H7 (cell line): ENCODE data around the gene PKLR. TPM values are rescaled to one million over a fixed set of nuclear protein-coding genes. Genes with fewer than 3 reads are reported as not detected.

Experiments
- DNase-seq: peaks from one replicate; pipeline ENCODE4 v3.0.0; 2012
- H3K27me3 ChIP-seq: 2 replicates; pipeline ENCODE4 v1.6.0; 2011; ENCODE audit warnings: mild to moderate bottlenecking, low read length; ENCODE audit not compliant: control insufficient read depth, insufficient read depth
- H3K36me3 ChIP-seq: replicated peaks from 2 replicates; pipeline ENCODE4 v1.5.1; 2011; ENCODE audit warnings: low read length; ENCODE audit not compliant: control insufficient read depth, insufficient read depth
- H3K4me3 ChIP-seq: 2 replicates; pipeline ENCODE4 v1.5.1; 2011; ENCODE audit warnings: low read depth, mild to moderate bottlenecking, control low read depth, low read length, moderate library complexity; ENCODE audit not compliant: insufficient read depth
- total RNA-seq: library from RNA; depleted of rRNA; stranded (reverse); fragments of >200 nt; shearing (Covaris generic); gene quantifications from 2 replicates; pipeline ENCODE4 v1.2.3, GENCODE V29; 2014

PKLR gene
- total RNA-seq, 1 experiment from 2014 or later = 2.2 TPM

GRCh38 chr1:155282488-155283091, 18.6 kb downstream of the PKLR start:
- no peak for DNase-seq
- H3K27me3 ChIP-seq = peaks cover 3% of the 10 kb centered on the region; the same call in 1 of the 2 replicates
- no peak overlapping the region for H3K4me3 ChIP-seq
- no peaks in the 10 kb centered on the region for H3K36me3 ChIP-seq

- no peak for DNase-seq
- H3K4me3 ChIP-seq = no peak overlapping the region
- H3K36me3 ChIP-seq = no peaks in the 10 kb centered on the region
- peaks cover 5% of the 10 kb centered on the region; the same call in 1 of the 2 replicates for H3K27me3 ChIP-seq
These were observed 22.0 kb downstream of the PKLR start for GRCh38 chr1:155279268-155279667.

- DNase-seq = no peak
- Histone ChIP-seq H3K4me3 (no peak overlapping the region), H3K27me3 (peaks cover 5% of the 10 kb centered on the region; the same call in 1 of the 2 replicates), H3K36me3 (no peaks in the 10 kb centered on the region)
These were observed 22.5 kb downstream of the PKLR start for GRCh38 chr1:155278689-155279160.

- Histone ChIP-seq H3K4me3 (peak overlapping the region; percentile 80), H3K27me3 (peaks cover 5% of the 10 kb centered on the region; the same call in 1 of the 2 replicates), H3K36me3 (no peaks in the 10 kb centered on the region)
- DNase-seq = peak; percentile 98
These were observed 23.1 kb downstream of the PKLR start for GRCh38 chr1:155277902-155278688.

GRCh38 chr1:155277070-155277901, 24.0 kb downstream of the PKLR start, which contains the start of gene HCN3:
HCN3 (plus strand) TSS chr1:155277463; CDS start chr1:155277591, 128 bp downstream.
- Histone ChIP-seq H3K36me3 (no peaks in the 10 kb centered on the region), H3K27me3 (peaks cover 5% of the 10 kb centered on the region; the same call in 1 of the 2 replicates), H3K4me3 (peak within 1 kb of the TSS; percentile 80)
- peak; percentile 100 for DNase-seq

- peak; percentile 99 for DNase-seq
- Histone ChIP-seq H3K36me3 (peaks cover 20% of the 10 kb centered on the region), H3K4me3 (peak within 1 kb of the TSS; percentile 66), H3K27me3 (peaks cover 5% of the 10 kb centered on the region; the same call in 1 of the 2 replicates)
These were observed 27.6 kb downstream of the PKLR start, which contains the start of gene CLK2 for GRCh38 chr1:155273343-155274245. CLK2 (minus strand) TSS chr1:155273504; CDS start chr1:155270977, 2,527 bp downstream.

- peak; percentile 36 for DNase-seq
These were observed 28.5 kb downstream of the PKLR start for GRCh38 chr1:155272466-155273342.

GRCh38 chr1:155269381-155269780, 31.9 kb downstream of the PKLR start:
- no peak overlapping the region for H3K4me3 ChIP-seq
- H3K27me3 ChIP-seq = no peaks in the 10 kb centered on the region
- H3K36me3 ChIP-seq = peaks cover 52% of the 10 kb centered on the region
- no peak for DNase-seq

More at GRCh38 chr1:155272466-155273342, 28.5 kb downstream of the PKLR start:
- Histone ChIP-seq H3K36me3 (peaks cover 29% of the 10 kb centered on the region), H3K4me3 (peak overlapping the region; percentile 66), H3K27me3 (peaks cover 3% of the 10 kb centered on the region; the same call in 1 of the 2 replicates)

GRCh38 chr1:155268630-155269029, 32.6 kb downstream of the PKLR start:
- no peak overlapping the region for H3K4me3 ChIP-seq
- DNase-seq = peak; percentile 41
- peaks cover 57% of the 10 kb centered on the region for H3K36me3 ChIP-seq
- H3K27me3 ChIP-seq = no peaks in the 10 kb centered on the region

GRCh38 chr1:155267373-155267772, 33.9 kb downstream of the PKLR start:
- Histone ChIP-seq H3K4me3 (no peak overlapping the region), H3K27me3 (no peaks in the 10 kb centered on the region), H3K36me3 (peaks cover 64% of the 10 kb centered on the region)
- DNase-seq = no peak

GRCh38 chr1:155266553-155266952, 34.7 kb downstream of the PKLR start:
- Histone ChIP-seq H3K4me3 (no peak overlapping the region), H3K27me3 (no peaks in the 10 kb centered on the region), H3K36me3 (peaks cover 64% of the 10 kb centered on the region)
- no peak for DNase-seq

- no peaks in the 10 kb centered on the region for H3K27me3 ChIP-seq
- H3K4me3 ChIP-seq = no peak overlapping the region
- DNase-seq = no peak
- H3K36me3 ChIP-seq = peaks cover 38% of the 10 kb centered on the region
These were observed 38.2 kb downstream of the PKLR start for GRCh38 chr1:155263067-155263466.
